Activated CD4-positive, alpha-beta T cell treated with anti-CD3 and anti-CD28 coated beads, Interleukin-2, amount 10 ng/mL, durations not matched to agents 7 days and 5 days (primary cell): ENCODE measurements around the gene APPL2. TPM values are rescaled to one million over a fixed set of nuclear protein-coding genes. Genes with fewer than 3 reads are reported as not detected.

Experiments
- CTCF ChIA-PET: fragments of 350-600 bp; sonication (Branson Sonifier 250); formaldehyde crosslinking; loops from one replicate; lab custom pipeline; 2021; ENCODE audit warnings: antibody characterized with exemption; lab: Charles Lee
- POLR2A ChIA-PET: fragments of 350-600 bp; sonication (Branson Sonifier 250); formaldehyde crosslinking; loops from one replicate; lab custom pipeline; 2021; ENCODE audit warnings: antibody characterized with exemption; lab: Charles Lee
- DNase-seq: peaks from one replicate; pipeline ENCODE4 v3.0.0-alpha.2; 2020
- H3K27ac Mint-ChIP-seq: one replicate; pipeline ENCODE4 v1.8.0; 2021; ENCODE audit warnings: mild to moderate bottlenecking, moderate library complexity, mixed read lengths
- H3K27me3 Mint-ChIP-seq: one replicate; pipeline ENCODE4 v1.8.0; 2021; ENCODE audit warnings: mixed read lengths
- H3K36me3 Mint-ChIP-seq: one replicate; pipeline ENCODE4 v1.8.0; 2021; ENCODE audit warnings: low read depth, mixed read lengths
- H3K4me1 Mint-ChIP-seq: one replicate; pipeline ENCODE4 v1.8.0; 2021; ENCODE audit warnings: mixed read lengths
- H3K4me3 Mint-ChIP-seq: one replicate; pipeline ENCODE4 v1.8.0; 2021; ENCODE audit warnings: mild to moderate bottlenecking, moderate library complexity, mixed read lengths
- H3K9me3 Mint-ChIP-seq: one replicate; pipeline ENCODE4 v1.8.0; 2021; ENCODE audit warnings: mixed read lengths
- total RNA-seq, 2 experiments: library from RNA; stranded (reverse); gene quantifications; one replicate each; pipeline ENCODE4 v1.2.3, GENCODE V29; 2021

The APPL2 gene
- total RNA-seq, 2 experiments from 2014 or later, result 24.6 to 27.3 TPM

- H3K36me3 Mint-ChIP-seq, result peaks cover 40% of the 10 kb centered on the region
- ChIA-PET CTCF (interaction anchor here (1.0 kb wide), 1 partner anchor 106 kb away, joined by 3 read pairs; no protein-coding TSS in a partner anchor), POLR2A (no interaction called here)
- H3K27ac Mint-ChIP-seq, result no peak overlapping the region
- peaks cover 46% of the 10 kb centered on the region for H3K4me1 Mint-ChIP-seq
- no peaks in the 10 kb centered on the region for H3K27me3 Mint-ChIP-seq
- no peaks in the 10 kb centered on the region for H3K9me3 Mint-ChIP-seq
- peak; percentile 60 for DNase-seq
- no peak overlapping the region for H3K4me3 Mint-ChIP-seq
These were observed 9.8 kb downstream of the APPL2 start for GRCh38 chr12:105226219-105226618.

- H3K27me3 Mint-ChIP-seq, result no peaks in the 10 kb centered on the region
- no peak overlapping the region for H3K27ac Mint-ChIP-seq
- ChIA-PET CTCF (interaction anchor here (1.0 kb wide), 1 partner anchor 107 kb away, joined by 3 read pairs; no protein-coding TSS in a partner anchor), POLR2A (no interaction called here)
- no peaks in the 10 kb centered on the region for H3K9me3 Mint-ChIP-seq
- peaks cover 34% of the 10 kb centered on the region for H3K36me3 Mint-ChIP-seq
- H3K4me3 Mint-ChIP-seq, result no peak overlapping the region
- peaks cover 46% of the 10 kb centered on the region for H3K4me1 Mint-ChIP-seq
- DNase-seq, result no peak
These were observed 10.4 kb downstream of the APPL2 start for GRCh38 chr12:105225505-105226015.

- ChIA-PET POLR2A (no interaction called here), CTCF (interaction anchor here (0.5 to 1.2 kb wide), 2 partner anchors 9 to 301 kb away, joined by 3 to 4 read pairs; no protein-coding TSS in a partner anchor)
- H3K9me3 Mint-ChIP-seq, result no peaks in the 10 kb centered on the region
- no peak overlapping the region for H3K4me3 Mint-ChIP-seq
- H3K27ac Mint-ChIP-seq, result no peak overlapping the region
- H3K36me3 Mint-ChIP-seq, result peaks cover 28% of the 10 kb centered on the region
- peaks cover 39% of the 10 kb centered on the region for H3K4me1 Mint-ChIP-seq
- no peaks in the 10 kb centered on the region for H3K27me3 Mint-ChIP-seq
- DNase-seq, result no peak
These were observed 11.6 kb downstream of the APPL2 start for GRCh38 chr12:105224399-105224798.

- Mint-ChIP-seq H3K4me1 (peaks cover 34% of the 10 kb centered on the region), H3K27me3 (no peaks in the 10 kb centered on the region), H3K9me3 (no peaks in the 10 kb centered on the region), H3K27ac (no peak overlapping the region), H3K36me3 (peaks cover 26% of the 10 kb centered on the region), H3K4me3 (no peak overlapping the region)
- ChIA-PET POLR2A (no interaction called here), CTCF (interaction anchor here (0.5 to 1.2 kb wide), 2 partner anchors 10 to 302 kb away, joined by 3 to 4 read pairs; no protein-coding TSS in a partner anchor)
- DNase-seq, result no peak
These were observed 12.1 kb downstream of the APPL2 start for GRCh38 chr12:105223884-105224283.

GRCh38 chr12:105223352-105223845, 12.6 kb downstream of the APPL2 start:
- Mint-ChIP-seq H3K27ac (no peak overlapping the region), H3K4me1 (peaks cover 29% of the 10 kb centered on the region), H3K4me3 (no peak overlapping the region), H3K36me3 (peaks cover 22% of the 10 kb centered on the region), H3K9me3 (no peaks in the 10 kb centered on the region), H3K27me3 (no peaks in the 10 kb centered on the region)
- no peak for DNase-seq
- ChIA-PET POLR2A (no interaction called here), CTCF (no interaction called here)

- H3K27ac Mint-ChIP-seq, result no peak overlapping the region
- H3K4me1 Mint-ChIP-seq, result peaks cover 23% of the 10 kb centered on the region
- H3K4me3 Mint-ChIP-seq, result no peak overlapping the region
- no peak for DNase-seq
- H3K27me3 Mint-ChIP-seq, result no peaks in the 10 kb centered on the region
- H3K9me3 Mint-ChIP-seq, result no peaks in the 10 kb centered on the region
- ChIA-PET CTCF (interaction anchor here (0.7 to 0.9 kb wide), 2 partner anchors 12 to 13 kb away, joined by 3 read pairs; no protein-coding TSS in a partner anchor), POLR2A (no interaction called here)
- H3K36me3 Mint-ChIP-seq, result peaks cover 20% of the 10 kb centered on the region
These were observed 13.1 kb downstream of the APPL2 start for GRCh38 chr12:105222726-105223351.

- DNase-seq, result no peak
- no peaks in the 10 kb centered on the region for H3K9me3 Mint-ChIP-seq
- CTCF ChIA-PET, result interaction anchor here (0.7 to 0.9 kb wide), 2 partner anchors 11 to 13 kb away, joined by 3 read pairs; no protein-coding TSS in a partner anchor
- peaks cover 18% of the 10 kb centered on the region for H3K4me1 Mint-ChIP-seq
- no peak overlapping the region for H3K4me3 Mint-ChIP-seq
- no peaks in the 10 kb centered on the region for H3K27me3 Mint-ChIP-seq
- H3K36me3 Mint-ChIP-seq, result peaks cover 18% of the 10 kb centered on the region
- POLR2A ChIA-PET, result no interaction called here
- no peak overlapping the region for H3K27ac Mint-ChIP-seq
These were observed 13.7 kb downstream of the APPL2 start for GRCh38 chr12:105222284-105222655.

- no peak for DNase-seq
- H3K36me3 Mint-ChIP-seq, result peaks cover 21% of the 10 kb centered on the region
- H3K4me3 Mint-ChIP-seq, result no peak overlapping the region
- CTCF ChIA-PET, result interaction anchor here (0.9 kb wide), 1 partner anchor 11 kb away, joined by 3 read pairs; no protein-coding TSS in a partner anchor
- no peak overlapping the region for H3K27ac Mint-ChIP-seq
- H3K27me3 Mint-ChIP-seq, result no peaks in the 10 kb centered on the region
- POLR2A ChIA-PET, result no interaction called here
- no peaks in the 10 kb centered on the region for H3K9me3 Mint-ChIP-seq
- peaks cover 15% of the 10 kb centered on the region for H3K4me1 Mint-ChIP-seq
These were observed 14.2 kb downstream of the APPL2 start for GRCh38 chr12:105221583-105222283.

- H3K27ac Mint-ChIP-seq, result no peak overlapping the region
- CTCF ChIA-PET, result interaction anchor here (1.2 kb wide), 1 partner anchor 15 kb away, joined by 3 read pairs; the partner anchor contains the start of gene APPL2
- peaks cover 7% of the 10 kb centered on the region for H3K4me1 Mint-ChIP-seq
- no peak overlapping the region for H3K4me3 Mint-ChIP-seq
- POLR2A ChIA-PET, result no interaction called here
- H3K27me3 Mint-ChIP-seq, result no peaks in the 10 kb centered on the region
- no peaks in the 10 kb centered on the region for H3K9me3 Mint-ChIP-seq
- no peak for DNase-seq
- peaks cover 21% of the 10 kb centered on the region for H3K36me3 Mint-ChIP-seq
These were observed 15.1 kb downstream of the APPL2 start for GRCh38 chr12:105220929-105221290.

GRCh38 chr12:105220150-105220928, 15.6 kb downstream of the APPL2 start:
- H3K4me1 Mint-ChIP-seq, result peaks cover under 1% of the 10 kb centered on the region
- H3K9me3 Mint-ChIP-seq, result no peaks in the 10 kb centered on the region
- no peak overlapping the region for H3K27ac Mint-ChIP-seq
- DNase-seq, result no peak
- CTCF ChIA-PET, result interaction anchor here (0.9 to 1.2 kb wide), 3 partner anchors 15 to 17 kb away, joined by 3 read pairs; partner anchors contain the start of gene APPL2
- H3K36me3 Mint-ChIP-seq, result peaks cover 22% of the 10 kb centered on the region
- no peak overlapping the region for H3K4me3 Mint-ChIP-seq
- POLR2A ChIA-PET, result no interaction called here
- H3K27me3 Mint-ChIP-seq, result no peaks in the 10 kb centered on the region

GRCh38 chr12:105219261-105220028, 16.5 kb downstream of the APPL2 start:
- Mint-ChIP-seq H3K36me3 (peaks cover 24% of the 10 kb centered on the region), H3K4me3 (no peak overlapping the region), H3K27me3 (no peaks in the 10 kb centered on the region), H3K9me3 (no peaks in the 10 kb centered on the region), H3K4me1 (no peaks in the 10 kb centered on the region), H3K27ac (no peak overlapping the region)
- POLR2A ChIA-PET, result no interaction called here
- no peak for DNase-seq
- CTCF ChIA-PET, result interaction anchor here (0.9 to 1.3 kb wide), 4 partner anchors 14 to 16 kb away, joined by 3 read pairs; no protein-coding TSS in a partner anchor
